Glutamatergic neuron (in vitro differentiated cells): ENCODE measurements around the gene BARX2. TPM values are rescaled to one million over a fixed set of nuclear protein-coding genes. Genes with fewer than 3 reads are reported as not detected.

Experiments
- DNase-seq: peaks from one replicate; pipeline ENCODE4 v3.0.0; 2022
- H3K27ac Mint-ChIP-seq: one replicate; pipeline ENCODE4 v1.8.0; 2020; ENCODE audit warnings: mild to moderate bottlenecking, mixed read lengths, inconsistent platforms; ENCODE audit not compliant: unreplicated experiment
- H3K27me3 Mint-ChIP-seq: one replicate; pipeline ENCODE4 v1.8.0; 2020; ENCODE audit warnings: mild to moderate bottlenecking, moderate library complexity, mixed read lengths, inconsistent platforms; ENCODE audit not compliant: unreplicated experiment
- H3K36me3 Mint-ChIP-seq: one replicate; pipeline ENCODE4 v1.8.0; 2020; ENCODE audit warnings: mild to moderate bottlenecking, mixed read lengths, inconsistent platforms; ENCODE audit not compliant: unreplicated experiment
- H3K4me1 Mint-ChIP-seq: one replicate; pipeline ENCODE4 v1.8.0; 2020; ENCODE audit warnings: mild to moderate bottlenecking, low read depth, mixed read lengths, inconsistent platforms; ENCODE audit not compliant: unreplicated experiment
- H3K4me3 Mint-ChIP-seq: one replicate; pipeline ENCODE4 v1.8.0; 2020; ENCODE audit warnings: mild to moderate bottlenecking, mixed read lengths, inconsistent platforms; ENCODE audit not compliant: unreplicated experiment
- H3K9me3 Mint-ChIP-seq: one replicate; pipeline ENCODE4 v1.8.0; 2020; ENCODE audit warnings: mild to moderate bottlenecking, moderate library complexity, mixed read lengths, inconsistent platforms; ENCODE audit not compliant: unreplicated experiment
- CTCF ChIP-seq: fragments of 200-600 bp; sonication (generic); IDR thresholded peaks from one replicate; pipeline ENCODE4 v1.5.0; 2021; ENCODE audit not compliant: partially characterized antibody, unreplicated experiment
- total RNA-seq: library from RNA; stranded (reverse); fragmentation: NEBNext Ultra II Directional; extraction: Animal tissue kit (Norgen Biotek cat#: 25700); gene quantifications from one replicate; pipeline ENCODE4 v1.2.1, GENCODE V29; 2021; ENCODE audit not compliant: unreplicated experiment

Gene BARX2
- total RNA-seq, 1 donor from 2014 or later = not detected

DNA sequence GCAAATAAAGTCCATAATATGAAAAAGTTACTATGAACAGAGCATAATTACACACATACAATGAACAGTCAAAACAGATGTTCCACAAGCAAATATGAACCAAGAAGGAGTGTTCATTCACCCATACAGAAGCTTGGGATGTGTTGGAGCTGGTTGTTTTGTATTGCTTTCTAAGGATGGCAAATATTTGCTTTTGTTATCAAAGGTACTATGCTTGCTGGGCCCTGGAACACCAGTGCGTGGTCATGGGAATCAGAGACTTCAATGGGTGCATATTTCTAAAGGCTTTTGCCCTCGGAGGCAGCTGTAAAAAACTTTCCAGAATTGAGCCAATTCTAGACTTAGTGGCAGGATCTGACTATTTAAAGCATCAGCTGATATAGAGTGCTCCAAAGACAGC is 85.1 kb downstream of the BARX2 start:
- no peaks in the 10 kb centered on the region for H3K4me1 Mint-ChIP-seq
- H3K36me3 Mint-ChIP-seq = peaks cover 10% of the 10 kb centered on the region
- H3K4me3 Mint-ChIP-seq = no peak overlapping the region
- DNase-seq = no peak
- H3K27me3 Mint-ChIP-seq = peaks cover 3% of the 10 kb centered on the region
- no peak for TF ChIP-seq CTCF
- H3K27ac Mint-ChIP-seq = no peak overlapping the region
- H3K9me3 Mint-ChIP-seq = no peaks in the 10 kb centered on the region

DNA sequence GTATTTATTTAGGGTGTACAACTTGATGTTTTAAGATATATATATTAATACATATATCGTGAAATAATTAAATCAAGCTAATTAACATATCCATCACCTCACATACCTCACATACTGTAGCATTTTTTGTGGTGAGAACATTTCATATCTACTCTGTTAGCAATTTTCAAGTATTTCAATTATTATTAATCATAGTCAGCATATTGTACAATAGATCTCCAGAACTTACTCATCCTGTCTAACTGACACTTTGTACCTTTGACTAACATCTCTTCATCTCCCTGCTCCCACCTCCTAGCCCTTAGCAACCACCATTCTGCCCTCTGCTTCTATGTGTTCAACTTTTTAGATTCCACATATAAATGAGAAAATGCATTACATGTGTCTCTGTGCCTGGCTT is 108.4 kb downstream of the BARX2 start:
- no peak for TF ChIP-seq CTCF
- Mint-ChIP-seq H3K9me3 (no peaks in the 10 kb centered on the region), H3K36me3 (peaks cover 9% of the 10 kb centered on the region), H3K4me3 (no peak overlapping the region), H3K27me3 (no peaks in the 10 kb centered on the region), H3K4me1 (no peaks in the 10 kb centered on the region), H3K27ac (no peak overlapping the region)
- DNase-seq = no peak

DNA sequence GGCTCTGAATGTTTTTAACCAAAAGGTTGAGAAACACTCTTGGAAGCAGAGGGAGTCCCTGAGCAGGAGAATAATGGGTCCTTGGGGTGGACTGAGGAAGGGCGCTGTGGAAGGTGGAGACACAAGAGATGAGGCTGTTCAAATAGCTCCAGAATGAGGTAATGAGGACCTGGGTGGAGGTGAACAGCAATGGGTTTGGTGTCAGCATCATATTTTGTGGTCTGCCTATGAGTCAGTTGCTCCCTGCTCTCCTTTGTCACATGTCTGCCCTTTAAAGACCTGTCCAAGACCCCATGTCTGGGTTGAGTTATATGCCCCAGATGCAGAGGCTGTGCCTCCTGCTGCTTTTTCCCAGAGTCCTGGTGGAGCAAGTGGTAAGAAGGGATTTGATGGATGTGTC is 113.6 kb downstream of the BARX2 start:
- Mint-ChIP-seq H3K27ac (no peak overlapping the region), H3K4me1 (no peaks in the 10 kb centered on the region), H3K27me3 (no peaks in the 10 kb centered on the region), H3K4me3 (no peak overlapping the region), H3K36me3 (peaks cover 9% of the 10 kb centered on the region), H3K9me3 (no peaks in the 10 kb centered on the region)
- no peak for TF ChIP-seq CTCF
- DNase-seq = no peak

GRCh38 chr11:129490004-129490403 is 114.4 kb downstream of the BARX2 start:
- DNase-seq = no peak
- H3K9me3 Mint-ChIP-seq = no peaks in the 10 kb centered on the region
- H3K27ac Mint-ChIP-seq = no peak overlapping the region
- H3K4me3 Mint-ChIP-seq = no peak overlapping the region
- no peaks in the 10 kb centered on the region for H3K4me1 Mint-ChIP-seq
- H3K36me3 Mint-ChIP-seq = peaks cover 9% of the 10 kb centered on the region
- no peaks in the 10 kb centered on the region for H3K27me3 Mint-ChIP-seq
- TF ChIP-seq CTCF = no peak

- Mint-ChIP-seq H3K4me3 (no peak overlapping the region), H3K27ac (no peak overlapping the region), H3K4me1 (no peaks in the 10 kb centered on the region), H3K27me3 (peaks cover 2% of the 10 kb centered on the region), H3K36me3 (no peaks in the 10 kb centered on the region), H3K9me3 (no peaks in the 10 kb centered on the region)
- no peak for DNase-seq
- no peak for TF ChIP-seq CTCF
Measured at GRCh38 chr11:129493746-129494145, 118.1 kb downstream of the BARX2 start.

Other genes starting within 250 kb of the BARX2 start
- 45.3 TPM for gene ARHGAP32, start 183.5 kb upstream of the BARX2 start, total RNA-seq